ENCODE results near the gene GALNS.

- TF ChIP-seq POLR2A (IDR thresholded peaks at IDR 0.05) (no peak), CTCF (IDR thresholded peaks at IDR 0.05) (no peak), POLR2AphosphoS5 (IDR thresholded peaks at IDR 0.05) (no peak), EP300 (IDR thresholded peaks at IDR 0.05) (no peak)
Measured at GRCh38 chr16:88783391-88784073, 73.2 kb downstream of the GALNS start.
